Neural cell (in vitro differentiated cells): ENCODE results near the gene CPOX. TPM values are rescaled to one million over a fixed set of nuclear protein-coding genes. Genes with fewer than 3 reads are reported as not detected.

Source experiments
- H2AFZ ChIP-seq: fragments of 200-600, 300-800 bp; sonication (generic), shearing (Covaris generic); 2 replicates; pipeline ENCODE4 v1.6.0; 2014; ENCODE audit warnings: low read depth, mild to moderate bottlenecking, antibody characterized with exemption, low read length, moderate library complexity
- H3F3A ChIP-seq: fragments of 200-600 bp; shearing (Covaris generic); 2 replicates; pipeline ENCODE4 v1.6.1; 2016; ENCODE audit warnings: mild to moderate bottlenecking, moderate library complexity, mixed read lengths, antibody characterized with exemption, low read length; ENCODE audit not compliant: insufficient read depth, poor library complexity, severe bottlenecking
- H3K27ac ChIP-seq: fragments of 200-600, 300-800 bp; sonication (generic), shearing (Covaris generic); 2 replicates; pipeline ENCODE4 v1.5.1; 2014; ENCODE audit warnings: mild to moderate bottlenecking, low read length, moderate library complexity
- H3K27me3 ChIP-seq: fragments of 300-800, 200-600 bp; sonication (generic), shearing (Covaris generic); 2 replicates; pipeline ENCODE4 v1.6.0; 2014; ENCODE audit warnings: mild to moderate bottlenecking, low read depth, low read length, moderate library complexity; ENCODE audit not compliant: insufficient read depth
- H3K36me3 ChIP-seq: fragments of 300-800, 200-600 bp; sonication (generic), shearing (Covaris generic); 2 replicates; pipeline ENCODE4 v1.5.1; 2014; ENCODE audit warnings: mild to moderate bottlenecking, antibody characterized with exemption, low read length, moderate library complexity; ENCODE audit not compliant: insufficient read depth
- H3K4me2 ChIP-seq: fragments of 300-800, 200-600 bp; sonication (generic), shearing (Covaris generic); 2 replicates; pipeline ENCODE4 v1.6.0; 2014; ENCODE audit warnings: mild to moderate bottlenecking, low read length
- H3K4me3 ChIP-seq: fragments of 300-800, 200-600 bp; sonication (generic), shearing (Covaris generic); 2 replicates; pipeline ENCODE4 v1.5.1; 2014; ENCODE audit warnings: mild to moderate bottlenecking, low read length, moderate library complexity
- H3K79me2 ChIP-seq: fragments of 200-600 bp; shearing (Covaris generic); replicated peaks from 2 replicates; pipeline ENCODE4 v1.6.0; 2014; ENCODE audit warnings: mild to moderate bottlenecking, low read length, moderate library complexity; ENCODE audit not compliant: insufficient read depth
- H3K9ac ChIP-seq: fragments of 300-800, 200-600 bp; sonication (generic), shearing (Covaris generic); 2 replicates; pipeline ENCODE4 v1.6.1; 2016; ENCODE audit warnings: mild to moderate bottlenecking, low read length, mixed read lengths
- H3K9me2 ChIP-seq: fragments of 200-600 bp; shearing (Covaris generic); 2 replicates; pipeline ENCODE4 v1.6.1; 2016; ENCODE audit warnings: mild to moderate bottlenecking, low read length, mixed read lengths; ENCODE audit not compliant: insufficient read depth
- H3K9me3 ChIP-seq: fragments of 200-600, 300-800 bp; sonication (generic), shearing (Covaris generic); 2 replicates; pipeline ENCODE4 v1.6.1; 2016; ENCODE audit warnings: mild to moderate bottlenecking, mixed run types, low read length, moderate library complexity, mixed read lengths
- H4K20me1 ChIP-seq: fragments of 200-600 bp; shearing (Covaris generic); 2 replicates; pipeline ENCODE4 v1.6.1; 2016; ENCODE audit warnings: mild to moderate bottlenecking, mixed run types; ENCODE audit not compliant: insufficient read depth
- CTCF ChIP-seq: fragments of 450-650 bp; IDR thresholded peaks from 2 replicates; pipeline ENCODE4 v1.5.1; 2014; ENCODE audit warnings: antibody characterized with exemption, mild to moderate bottlenecking, moderate library complexity; ENCODE audit not compliant: poor library complexity, severe bottlenecking
- EP300 ChIP-seq: fragments of 450-650 bp; conservative IDR thresholded peaks from 2 replicates; pipeline ENCODE4 v1.6.1; 2014; ENCODE audit warnings: antibody characterized with exemption, mild to moderate bottlenecking, moderate library complexity; ENCODE audit not compliant: poor library complexity, severe bottlenecking
- EZH2 ChIP-seq: fragments of 200-600, 300-800 bp; shearing (Covaris generic), sonication (generic); IDR thresholded peaks from 2 replicates; pipeline ENCODE4 v1.6.1; 2014; ENCODE audit warnings: antibody characterized with exemption, low read length, borderline replicate concordance, mild to moderate bottlenecking; ENCODE audit not compliant: insufficient read depth, poor library complexity, severe bottlenecking
- MXI1 ChIP-seq: fragments of 450-650 bp; conservative IDR thresholded peaks from 2 replicates; pipeline ENCODE4 v1.6.1; 2014; ENCODE audit warnings: antibody characterized with exemption, mild to moderate bottlenecking; ENCODE audit not compliant: poor library complexity, severe bottlenecking
- POLR2AphosphoS5 ChIP-seq: IDR thresholded peaks from 2 replicates; pipeline ENCODE4 v1.6.1; 2012
- RAD21 ChIP-seq: fragments of 450-650 bp; conservative IDR thresholded peaks from 2 replicates; pipeline ENCODE4 v1.6.1; 2014; ENCODE audit warnings: antibody characterized with exemption, mild to moderate bottlenecking, moderate library complexity
- REST ChIP-seq: IDR thresholded peaks from 2 replicates; pipeline ENCODE4 v1.6.1; 2012; ENCODE audit warnings: borderline replicate concordance
- SMC3 ChIP-seq: fragments of 450-650 bp; conservative IDR thresholded peaks from 2 replicates; pipeline ENCODE4 v1.6.1; 2014; ENCODE audit warnings: antibody characterized with exemption, mild to moderate bottlenecking, moderate library complexity; ENCODE audit not compliant: poor library complexity
- TAF1 ChIP-seq: IDR thresholded peaks from 2 replicates; pipeline ENCODE4 v1.6.1; 2012; ENCODE audit warnings: low read depth
- polyA plus RNA-seq: library from polyadenylated mRNA; depleted of rRNA; stranded (reverse); fragments of >200 nt; gene quantifications from 2 replicates; pipeline ENCODE4 v1.2.3, GENCODE V29; 2014

The CPOX gene
- polyA plus RNA-seq, 1 donor from 2014 or later: 37.4 TPM

GRCh38 chr3:98594628-98595324 lies 1.4 kb upstream of the CPOX start:
- Histone ChIP-seq H3K79me2 (no peaks in the 10 kb centered on the region), H3K9me2 (no peaks in the 10 kb centered on the region), H3F3A (no peaks in the 10 kb centered on the region), H3K9me3 (no peaks in the 10 kb centered on the region), H3K4me3 (no peak overlapping the region), H3K27me3 (no peaks in the 10 kb centered on the region), H3K27ac (no peak overlapping the region), H3K4me2 (no peak overlapping the region), H3K36me3 (no peaks in the 10 kb centered on the region), H2AFZ (no peak overlapping the region), H3K9ac (no peak overlapping the region), H4K20me1 (no peaks in the 10 kb centered on the region)
- TF ChIP-seq EP300 (no peak), EZH2 (no peak), CTCF (no peak), POLR2AphosphoS5 (no peak), RAD21 (no peak), REST (no peak), TAF1 (no peak), MXI1 (no peak)

GRCh38 chr3:98592345-98592935 lies 971 bp downstream of the CPOX start:
- Histone ChIP-seq H3K9me2 (no peaks in the 10 kb centered on the region), H3K36me3 (no peaks in the 10 kb centered on the region), H3K27ac (no peak overlapping the region), H3F3A (no peaks in the 10 kb centered on the region), H4K20me1 (no peaks in the 10 kb centered on the region), H3K79me2 (no peaks in the 10 kb centered on the region), H3K4me3 (peak overlapping the region; percentile 80), H3K27me3 (no peaks in the 10 kb centered on the region), H3K4me2 (peak overlapping the region; percentile 86), H3K9me3 (no peaks in the 10 kb centered on the region), H2AFZ (no peak overlapping the region), H3K9ac (peak overlapping the region; percentile 69)
- TF ChIP-seq EZH2 (no peak), SMC3 (no peak), MXI1 (no peak), TAF1 (no peak), RAD21 (no peak), CTCF (no peak), EP300 (no peak), POLR2AphosphoS5 (no peak), REST (no peak)
